Measurements from ENCODE around the gene PCCB.

The PCCB gene

GRCh38 chr3:136281966-136282520 lies 31.9 kb downstream of the PCCB start:
- H3K27me3 ChIP-seq (ENCODE audit: control insufficient read depth in 1 of 2, insufficient read depth in 1 of 2, low read length in 2 of 2), result no peaks in the 10 kb centered on the region
- H3K14ac ChIP-seq (ENCODE audit: low read length in 2 of 2), result no peak overlapping the region
- peaks cover 39% of the 10 kb centered on the region for H3K9me3 ChIP-seq (ENCODE audit: control insufficient read depth, low read length)
- no peak overlapping the region for H2BK5ac ChIP-seq (ENCODE audit: low read depth, low read length, poor library complexity, severe bottlenecking)
- H4K91ac ChIP-seq (ENCODE audit: low read length), result no peak overlapping the region
- H3K9ac ChIP-seq (ENCODE audit: low read length), result no peak overlapping the region
- no peak overlapping the region for H3K4ac ChIP-seq (ENCODE audit: low read depth in 1 of 2, low read length in 2 of 2)
- peaks cover 4% of the 10 kb centered on the region for H3K4me1 ChIP-seq (ENCODE audit: control insufficient read depth, insufficient read depth, low read depth, low read length)
- peaks cover 22 to 74% of the 10 kb centered on the region in 2 experiments for H3K36me3 ChIP-seq (ENCODE audit: control insufficient read depth in 1 of 2, insufficient read depth in 2 of 2, low read depth in 1 of 2, low read length in 2 of 2)
- no peak overlapping the region for H3K4me2 ChIP-seq (ENCODE audit: low read length, poor library complexity, severe bottlenecking)
- H2AK5ac ChIP-seq (ENCODE audit: low read length, severe bottlenecking), result no peak overlapping the region
- H4K8ac ChIP-seq (ENCODE audit: low read length), result no peak overlapping the region
- no peak overlapping the region for H2BK12ac ChIP-seq (ENCODE audit: low read length in 2 of 2)
- no peak overlapping the region for H2BK120ac ChIP-seq (ENCODE audit: low read depth, low read length)
- H3K27ac ChIP-seq (ENCODE audit: low read length, poor library complexity, severe bottlenecking), result no peak overlapping the region
- no peak overlapping the region for H3K18ac ChIP-seq (ENCODE audit: low read depth in 1 of 2, low read length in 2 of 2)
- no peak overlapping the region for H2BK15ac ChIP-seq (ENCODE audit: low read depth, poor library complexity, severe bottlenecking)
- peaks cover 13% of the 10 kb centered on the region for H3K79me1 ChIP-seq (replicated peaks; ENCODE audit: low read length, poor library complexity, severe bottlenecking)
- DNase-seq, result no peak
- no peak overlapping the region for H2AFZ ChIP-seq (ENCODE audit: low read depth, low read length)
- H3K4me3 ChIP-seq (ENCODE audit: insufficient read depth in 1 of 2, low read depth in 1 of 2, low read length in 2 of 2), result peak overlapping the region in 1 of 2 experiments; percentile 21
- H3K23ac ChIP-seq (ENCODE audit: low read length in 2 of 2), result no peak overlapping the region
- WGBS, result 100% methylated on average over 1 of the region's 1 CpG

- H3K4ac ChIP-seq (ENCODE audit: low read depth in 1 of 2, low read length in 2 of 2), result no peak overlapping the region
- H3K4me1 ChIP-seq (ENCODE audit: control insufficient read depth, insufficient read depth, low read depth, low read length), result no peaks in the 10 kb centered on the region
- H3K79me1 ChIP-seq (replicated peaks; ENCODE audit: low read length, poor library complexity, severe bottlenecking), result peaks cover 11% of the 10 kb centered on the region
- H4K8ac ChIP-seq (ENCODE audit: low read length), result no peak overlapping the region
- no peak overlapping the region for H2BK5ac ChIP-seq (ENCODE audit: low read depth, low read length, poor library complexity, severe bottlenecking)
- no peak overlapping the region for H2BK120ac ChIP-seq (ENCODE audit: low read depth, low read length)
- 95% methylated on average over 5 of the region's 6 CpGs for WGBS
- H2AFZ ChIP-seq (ENCODE audit: low read depth, low read length), result no peak overlapping the region
- no peak overlapping the region for H3K18ac ChIP-seq (ENCODE audit: low read depth in 1 of 2, low read length in 2 of 2)
- peaks cover 28% of the 10 kb centered on the region for H3K9me3 ChIP-seq (ENCODE audit: control insufficient read depth, low read length)
- no peak overlapping the region for H3K9ac ChIP-seq (ENCODE audit: low read length)
- H2AK5ac ChIP-seq (ENCODE audit: low read length, severe bottlenecking), result no peak overlapping the region
- H3K27ac ChIP-seq (ENCODE audit: low read length, poor library complexity, severe bottlenecking), result no peak overlapping the region
- H3K23ac ChIP-seq (ENCODE audit: low read length in 2 of 2), result no peak overlapping the region
- no peak overlapping the region for H2BK12ac ChIP-seq (ENCODE audit: low read length in 2 of 2)
- peaks cover 12 to 68% of the 10 kb centered on the region in 2 experiments for H3K36me3 ChIP-seq (ENCODE audit: control insufficient read depth in 1 of 2, insufficient read depth in 2 of 2, low read depth in 1 of 2, low read length in 2 of 2)
- DNase-seq, result no peak
- H3K4me3 ChIP-seq (ENCODE audit: insufficient read depth in 1 of 2, low read depth in 1 of 2, low read length in 2 of 2), result no peak overlapping the region
- H3K4me2 ChIP-seq (ENCODE audit: low read length, poor library complexity, severe bottlenecking), result no peak overlapping the region
- H2BK15ac ChIP-seq (ENCODE audit: low read depth, poor library complexity, severe bottlenecking), result no peak overlapping the region
- no peak overlapping the region for H4K91ac ChIP-seq (ENCODE audit: low read length)
- H3K14ac ChIP-seq (ENCODE audit: low read length in 2 of 2), result no peak overlapping the region
- H3K27me3 ChIP-seq (ENCODE audit: control insufficient read depth in 1 of 2, insufficient read depth in 1 of 2, low read length in 2 of 2), result no peaks in the 10 kb centered on the region
These were observed 33.5 kb downstream of the PCCB start for GRCh38 chr3:136283627-136284026.

DNA sequence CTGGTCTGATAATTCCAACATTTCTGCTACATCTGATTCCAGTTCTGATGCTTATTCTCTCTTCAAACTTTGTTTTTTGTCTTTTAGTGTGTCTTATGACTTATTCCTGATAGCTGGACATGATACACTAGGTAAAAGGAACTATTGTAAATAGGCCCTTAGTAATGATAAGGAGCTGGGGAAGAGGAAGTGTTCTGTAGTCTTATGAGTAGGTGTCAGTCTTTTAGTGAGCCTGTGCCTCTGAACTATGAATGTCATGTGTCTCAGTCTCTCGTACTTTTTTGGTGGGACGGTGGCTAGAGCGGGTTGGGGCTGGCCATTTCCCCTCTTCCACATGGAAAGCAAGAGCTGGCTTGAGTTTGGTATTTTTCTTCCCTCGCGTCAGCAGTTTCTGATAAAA lies 41.2 kb downstream of the PCCB start:
- no peak overlapping the region for H2AFZ ChIP-seq (ENCODE audit: low read depth, low read length)
- no peak overlapping the region for H3K4me3 ChIP-seq (ENCODE audit: insufficient read depth in 1 of 2, low read depth in 1 of 2, low read length in 2 of 2)
- H3K14ac ChIP-seq (ENCODE audit: low read length in 2 of 2), result no peak overlapping the region
- H2BK12ac ChIP-seq (ENCODE audit: low read length in 2 of 2), result no peak overlapping the region
- H2BK120ac ChIP-seq (ENCODE audit: low read depth, low read length), result no peak overlapping the region
- H2AK5ac ChIP-seq (ENCODE audit: low read length, severe bottlenecking), result no peak overlapping the region
- H3K18ac ChIP-seq (ENCODE audit: low read depth in 1 of 2, low read length in 2 of 2), result no peak overlapping the region
- no peak for DNase-seq
- no peak overlapping the region for H4K91ac ChIP-seq (ENCODE audit: low read length)
- no peaks in the 10 kb centered on the region for H3K27me3 ChIP-seq (ENCODE audit: control insufficient read depth in 1 of 2, insufficient read depth in 1 of 2, low read length in 2 of 2)
- H3K9ac ChIP-seq (ENCODE audit: low read length), result no peak overlapping the region
- H3K9me3 ChIP-seq (ENCODE audit: control insufficient read depth, low read length), result no peaks in the 10 kb centered on the region
- H2BK15ac ChIP-seq (ENCODE audit: low read depth, poor library complexity, severe bottlenecking), result no peak overlapping the region
- no peak overlapping the region for H3K23ac ChIP-seq (ENCODE audit: low read length in 2 of 2)
- peaks cover 16% of the 10 kb centered on the region for H3K79me1 ChIP-seq (replicated peaks; ENCODE audit: low read length, poor library complexity, severe bottlenecking)
- WGBS, result 95% methylated on average over 5 of the region's 5 CpGs
- H3K4me1 ChIP-seq (ENCODE audit: control insufficient read depth, insufficient read depth, low read depth, low read length), result no peaks in the 10 kb centered on the region
- H2BK5ac ChIP-seq (ENCODE audit: low read depth, low read length, poor library complexity, severe bottlenecking), result no peak overlapping the region
- H3K36me3 ChIP-seq (ENCODE audit: control insufficient read depth in 1 of 2, insufficient read depth in 2 of 2, low read depth in 1 of 2, low read length in 2 of 2), result peaks cover 11 to 46% of the 10 kb centered on the region in 2 experiments
- no peak overlapping the region for H4K8ac ChIP-seq (ENCODE audit: low read length)
- no peak overlapping the region for H3K4ac ChIP-seq (ENCODE audit: low read depth in 1 of 2, low read length in 2 of 2)
- no peak overlapping the region for H3K27ac ChIP-seq (ENCODE audit: low read length, poor library complexity, severe bottlenecking)
- no peak overlapping the region for H3K4me2 ChIP-seq (ENCODE audit: low read length, poor library complexity, severe bottlenecking)

DNA sequence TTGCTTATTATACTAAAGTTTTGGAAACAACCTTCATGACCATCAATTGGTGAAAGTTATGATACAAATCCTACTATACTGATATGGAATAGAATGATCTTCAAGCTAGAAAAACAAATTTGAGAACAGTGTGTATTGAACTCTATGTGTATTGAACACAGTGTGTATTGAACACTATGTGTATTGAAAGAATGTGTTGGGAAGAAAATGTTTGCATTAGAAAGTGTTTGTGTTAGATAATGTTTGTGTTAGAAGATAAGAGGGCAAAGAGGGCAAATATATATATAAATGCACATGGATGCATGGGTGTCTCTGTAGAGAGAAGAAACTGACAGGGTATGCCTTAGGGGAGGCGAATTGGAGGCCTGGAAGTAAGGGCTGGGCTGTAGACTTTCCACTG lies 42.4 kb downstream of the PCCB start:
- H3K36me3 ChIP-seq (ENCODE audit: control insufficient read depth in 1 of 2, insufficient read depth in 2 of 2, low read depth in 1 of 2, low read length in 2 of 2), result peaks cover 13 to 46% of the 10 kb centered on the region in 2 experiments
- H3K4me2 ChIP-seq (ENCODE audit: low read length, poor library complexity, severe bottlenecking), result no peak overlapping the region
- no peaks in the 10 kb centered on the region for H3K9me3 ChIP-seq (ENCODE audit: control insufficient read depth, low read length)
- H3K4me3 ChIP-seq (ENCODE audit: insufficient read depth in 1 of 2, low read depth in 1 of 2, low read length in 2 of 2), result no peak overlapping the region
- H4K91ac ChIP-seq (ENCODE audit: low read length), result no peak overlapping the region
- H2AFZ ChIP-seq (ENCODE audit: low read depth, low read length), result no peak overlapping the region
- DNase-seq, result no peak
- H2BK15ac ChIP-seq (ENCODE audit: low read depth, poor library complexity, severe bottlenecking), result no peak overlapping the region
- H2AK5ac ChIP-seq (ENCODE audit: low read length, severe bottlenecking), result no peak overlapping the region
- H3K4me1 ChIP-seq (ENCODE audit: control insufficient read depth, insufficient read depth, low read depth, low read length), result no peaks in the 10 kb centered on the region
- no peak overlapping the region for H2BK12ac ChIP-seq (ENCODE audit: low read length in 2 of 2)
- H2BK120ac ChIP-seq (ENCODE audit: low read depth, low read length), result no peak overlapping the region
- no peak overlapping the region for H3K9ac ChIP-seq (ENCODE audit: low read length)
- no peak overlapping the region for H3K4ac ChIP-seq (ENCODE audit: low read depth in 1 of 2, low read length in 2 of 2)
- no peak overlapping the region for H3K14ac ChIP-seq (ENCODE audit: low read length in 2 of 2)
- no CpG with 5 or more reads among the region's 1 CpG for WGBS
- no peak overlapping the region for H3K18ac ChIP-seq (ENCODE audit: low read depth in 1 of 2, low read length in 2 of 2)
- no peak overlapping the region for H3K27ac ChIP-seq (ENCODE audit: low read length, poor library complexity, severe bottlenecking)
- H3K27me3 ChIP-seq (ENCODE audit: control insufficient read depth in 1 of 2, insufficient read depth in 1 of 2, low read length in 2 of 2), result no peaks in the 10 kb centered on the region
- H3K23ac ChIP-seq (ENCODE audit: low read length in 2 of 2), result no peak overlapping the region
- peaks cover 15% of the 10 kb centered on the region for H3K79me1 ChIP-seq (replicated peaks; ENCODE audit: low read length, poor library complexity, severe bottlenecking)
- H2BK5ac ChIP-seq (ENCODE audit: low read depth, low read length, poor library complexity, severe bottlenecking), result no peak overlapping the region
- no peak overlapping the region for H4K8ac ChIP-seq (ENCODE audit: low read length)
